B cell (primary cell): ENCODE results near the gene SPINDOC.

ENCODE experiments used
- EZH2 ChIP-seq: IDR thresholded peaks from 2 replicates; pipeline ENCODE4 v1.6.1; 2012; ENCODE audit warnings: borderline replicate concordance, low read depth, mild to moderate bottlenecking, moderate library complexity, low read length; ENCODE audit not compliant: insufficient read depth, poor library complexity, severe bottlenecking
- TF ChIP-seq, protein P1 (sequence below): fragments of 200-600 bp; IDR thresholded peaks from one replicate; pipeline ENCODE4 v1.8.0; 2022; ENCODE audit warnings: antibody characterized with exemption, mild to moderate bottlenecking

DNA sequence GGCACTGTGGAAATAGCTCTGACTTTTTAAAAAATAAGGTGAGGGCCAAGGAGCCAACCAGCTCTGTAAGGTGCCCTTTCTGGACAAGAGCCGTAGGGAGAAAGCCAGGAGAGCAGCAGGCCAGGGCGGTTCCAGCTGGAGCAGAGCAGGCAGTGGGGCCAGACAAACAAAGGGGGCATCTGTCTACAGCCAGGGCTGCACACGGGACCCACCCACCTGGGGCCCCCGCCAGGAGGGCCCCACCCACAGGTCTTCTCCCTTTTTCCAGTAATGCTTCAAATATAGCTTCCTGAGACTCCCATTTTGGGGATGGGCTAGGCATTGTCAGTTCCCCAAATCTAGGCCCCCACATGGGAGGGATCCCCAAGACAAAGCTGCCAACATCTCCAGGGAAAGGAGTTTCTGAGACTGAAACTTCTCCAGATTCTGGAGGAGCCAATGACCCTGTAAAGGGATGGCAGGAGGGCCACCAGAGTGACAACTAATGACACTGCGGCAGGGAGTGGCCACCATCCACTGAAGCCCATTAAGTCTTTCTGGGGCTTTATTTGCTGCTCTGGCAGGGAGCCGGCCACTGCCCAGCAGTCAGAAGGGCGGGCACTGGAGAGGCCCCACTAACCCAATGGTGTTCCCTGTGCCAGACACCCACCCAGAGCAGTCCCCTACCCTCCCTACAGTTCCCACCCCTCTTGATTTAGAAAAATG lies 46.6 kb upstream of the SPINDOC start:
- TF ChIP-seq, protein P1, sequence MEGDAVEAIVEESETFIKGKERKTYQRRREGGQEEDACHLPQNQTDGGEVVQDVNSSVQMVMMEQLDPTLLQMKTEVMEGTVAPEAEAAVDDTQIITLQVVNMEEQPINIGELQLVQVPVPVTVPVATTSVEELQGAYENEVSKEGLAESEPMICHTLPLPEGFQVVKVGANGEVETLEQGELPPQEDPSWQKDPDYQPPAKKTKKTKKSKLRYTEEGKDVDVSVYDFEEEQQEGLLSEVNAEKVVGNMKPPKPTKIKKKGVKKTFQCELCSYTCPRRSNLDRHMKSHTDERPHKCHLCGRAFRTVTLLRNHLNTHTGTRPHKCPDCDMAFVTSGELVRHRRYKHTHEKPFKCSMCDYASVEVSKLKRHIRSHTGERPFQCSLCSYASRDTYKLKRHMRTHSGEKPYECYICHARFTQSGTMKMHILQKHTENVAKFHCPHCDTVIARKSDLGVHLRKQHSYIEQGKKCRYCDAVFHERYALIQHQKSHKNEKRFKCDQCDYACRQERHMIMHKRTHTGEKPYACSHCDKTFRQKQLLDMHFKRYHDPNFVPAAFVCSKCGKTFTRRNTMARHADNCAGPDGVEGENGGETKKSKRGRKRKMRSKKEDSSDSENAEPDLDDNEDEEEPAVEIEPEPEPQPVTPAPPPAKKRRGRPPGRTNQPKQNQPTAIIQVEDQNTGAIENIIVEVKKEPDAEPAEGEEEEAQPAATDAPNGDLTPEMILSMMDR: no peak
- TF ChIP-seq EZH2: no peak
